K562 (cell line): ENCODE measurements around the gene OR52E6. TPM values are rescaled to one million over a fixed set of nuclear protein-coding genes. Genes with fewer than 3 reads are reported as not detected.
A peak's percentile ranks its signal among the peaks of the same experiment; 100 is the strongest.

ENCODE experiments used
- ATAC-seq: fragments of 200-7000 bp; cut with Tn5 transposase; 3 replicates; pipeline ENCODE4 v1.9.1; 2020; ENCODE audit warnings: moderate library complexity
- BruUV-seq: library from RNA; stranded (reverse); fragments of 400-500 nt; replicated peaks from 2 replicates; lab custom pipeline; 2021; lab: Mats Ljungman, UMichigan
- CTCF ChIA-PET: fragments of 300-600 bp; formaldehyde crosslinking; extraction: SDS; loops from one replicate; lab custom pipeline; 2021; ENCODE audit warnings: low intra/inter-chr PET ratio; lab: Yijun Ruan, JAX
- POLR2A ChIA-PET: fragments of 300-600, 350-650 bp; sonication (Branson Sonifier 250); formaldehyde crosslinking; extraction: SDS; loops from one replicate; lab custom pipeline; 2021; ENCODE audit warnings: antibody characterized with exemption, inconsistent platforms; lab: Yijun Ruan, JAX
- DNase-seq, 4 experiments: peaks; one replicate each; pipeline versions ENCODE4 v3.0.0 to v3.0.0-alpha.2; 2011 to 2018; ENCODE audit warnings: low spot score in 3 of 4, mixed read lengths in 3 of 4; ENCODE audit errors: extremely low read depth in 1 of 4
- FAIRE-seq: peaks from 2 replicates; lab custom pipeline; 2011; peaks lifted over from hg19 to GRCh38; lab: Jason Lieb, UNC
- H2AFZ ChIP-seq: 2 replicates; pipeline ENCODE4 v1.6.0; 2011; ENCODE audit warnings: low read depth, low read length, control low read depth, inconsistent platforms
- H3K27ac ChIP-seq: fragments of 200-600 bp; 3 replicates; pipeline ENCODE4 v1.8.0; 2011; ENCODE audit warnings: low read depth, mild to moderate bottlenecking, control low read depth, inconsistent platforms, low read length, moderate library complexity, mixed read lengths; ENCODE audit errors: extremely low read depth
- H3K27me3 ChIP-seq, 2 experiments: fragments of 300-600 bp in 1 of 2; 2 replicates in 1 of 2; 3 replicates in 1 of 2; pipeline versions ENCODE4 v1.6.0 to v1.8.0; 2011; ENCODE audit warnings: inconsistent platforms in 2 of 2, low read length in 2 of 2, mild to moderate bottlenecking in 1 of 2, mixed read lengths in 1 of 2, moderate library complexity in 1 of 2; ENCODE audit not compliant: control insufficient read depth in 2 of 2, insufficient read depth in 2 of 2
- H3K36me3 ChIP-seq: fragments of 300-600 bp; 3 replicates; pipeline ENCODE4 v1.8.0; 2011; ENCODE audit warnings: mild to moderate bottlenecking, low read length, inconsistent platforms; ENCODE audit not compliant: control insufficient read depth, insufficient read depth
- H3K4me1 ChIP-seq, 2 experiments: fragments of 200-600 bp in 1 of 2; replicated peaks in 1 of 2; 2 replicates in 1 of 2; 3 replicates in 1 of 2; pipeline versions ENCODE4 v1.5.1 to v1.8.0; 2011; ENCODE audit warnings: inconsistent platforms in 2 of 2, low read length in 2 of 2, mild to moderate bottlenecking in 1 of 2, mixed read lengths in 1 of 2, moderate library complexity in 1 of 2; ENCODE audit not compliant: control insufficient read depth in 2 of 2, insufficient read depth in 2 of 2
- H3K4me2 ChIP-seq: 2 replicates; pipeline ENCODE4 v1.6.1; 2011; ENCODE audit warnings: low read length, control low read depth, inconsistent platforms, mixed read lengths; ENCODE audit not compliant: insufficient read depth
- H3K4me3 ChIP-seq: fragments of 200-600 bp; sonication (generic), shearing (Covaris generic); 2 replicates; pipeline ENCODE4 v1.5.1; 2016; ENCODE audit warnings: control low read depth, inconsistent platforms
- H3K79me2 ChIP-seq: fragments of 200-600 bp; 3 replicates; pipeline ENCODE4 v1.8.0; 2011; ENCODE audit warnings: low read length, inconsistent platforms; ENCODE audit not compliant: control insufficient read depth, insufficient read depth
- H3K9ac ChIP-seq, 2 experiments: 2 replicates each; pipeline versions ENCODE4 v1.6.0 to v1.6.1; 2011; ENCODE audit warnings: low read depth in 2 of 2, low read length in 2 of 2, control low read depth in 1 of 2, inconsistent platforms in 1 of 2, mild to moderate bottlenecking in 1 of 2, mixed read lengths in 1 of 2; ENCODE audit not compliant: insufficient read depth in 1 of 2
- H3K9me1 ChIP-seq: one replicate; pipeline ENCODE4 v1.6.0; 2011; ENCODE audit warnings: inconsistent platforms, mild to moderate bottlenecking, low read length, moderate library complexity; ENCODE audit not compliant: control insufficient read depth, insufficient read depth
- H3K9me3 ChIP-seq: replicated peaks from 2 replicates; pipeline ENCODE4 v1.5.1; 2011; ENCODE audit warnings: low read depth, low read length, inconsistent platforms; ENCODE audit not compliant: control insufficient read depth, insufficient read depth
- H4K20me1 ChIP-seq: replicated peaks from 2 replicates; pipeline ENCODE4 v1.6.1; 2011; ENCODE audit warnings: low read length, inconsistent platforms, mixed read lengths; ENCODE audit not compliant: control insufficient read depth, insufficient read depth
- ARID1B ChIP-seq: fragments of 450-650 bp; IDR thresholded peaks from 2 replicates; pipeline ENCODE4 v1.6.1; 2016; ENCODE audit warnings: antibody characterized with exemption, mild to moderate bottlenecking, inconsistent platforms
- ARID4B ChIP-seq: sonication (generic); formaldehyde crosslinking; IDR thresholded peaks from 2 replicates; pipeline ENCODE4 v1.8.0; 2022; ENCODE audit warnings: mild to moderate bottlenecking, missing genetic modification reagents
- CBFA2T3 ChIP-seq: fragments of 450-650 bp; IDR thresholded peaks from 2 replicates; pipeline ENCODE4 v1.6.1; 2017
- EP300 ChIP-seq: IDR thresholded peaks from 2 replicates; pipeline ENCODE4 v1.6.1; 2012; ENCODE audit warnings: low read length, improper control_type of control experiment
- FOXA3 ChIP-seq, 2 experiments: fragments of 450-650 bp in 1 of 2; sonication (generic) in 1 of 2; formaldehyde crosslinking; IDR thresholded peaks in 1 of 2; conservative IDR thresholded peaks in 1 of 2; 2 replicates each; pipeline versions ENCODE4 v1.4.0 to v1.8.0; 2020 to 2022; ENCODE audit warnings: mild to moderate bottlenecking in 2 of 2, missing genetic modification reagents in 1 of 2
- MEIS2 ChIP-seq: fragments of 450-650 bp; IDR thresholded peaks from 2 replicates; pipeline ENCODE4 v1.6.1; 2014; ENCODE audit warnings: mild to moderate bottlenecking; ENCODE audit not compliant: partially characterized antibody
- NEUROD1 ChIP-seq: fragments of 150-350 bp; IDR thresholded peaks from 2 replicates; pipeline ENCODE4 v1.6.1; 2014; ENCODE audit warnings: borderline replicate concordance, low read length, low read depth; ENCODE audit not compliant: partially characterized antibody
- POLR3G ChIP-seq: IDR thresholded peaks from 2 replicates; pipeline ENCODE4 v1.6.1; 2011; ENCODE audit not compliant: insufficient read length, insufficient replicate concordance; ENCODE audit errors: extremely low read depth
- PTRF ChIP-seq: fragments of 450-650 bp; IDR thresholded peaks from 2 replicates; pipeline ENCODE4 v1.6.1; 2016; ENCODE audit warnings: mild to moderate bottlenecking, missing genetic modification characterization, missing compliant biosample characterization
- SMARCA4 ChIP-seq: fragments of 450-650 bp; IDR thresholded peaks from 2 replicates; pipeline ENCODE4 v1.6.1; 2016
- TAL1 ChIP-seq: fragments of 450-650 bp; IDR thresholded peaks from 2 replicates; pipeline ENCODE4 v1.6.1; 2016; ENCODE audit warnings: mild to moderate bottlenecking
- TCF3 ChIP-seq: sonication (generic); formaldehyde crosslinking; IDR thresholded peaks from 2 replicates; pipeline ENCODE4 v1.4.0; 2020; ENCODE audit warnings: mild to moderate bottlenecking, missing genetic modification reagents
- ZNF324 ChIP-seq: fragments of 250-450 bp; sonication (Bioruptor Pico); IDR thresholded peaks from 2 replicates; pipeline ENCODE4 v1.4.0; 2020; ENCODE audit warnings: mild to moderate bottlenecking
- WGBS: fragments of 100-300 bp; shearing (Covaris generic); methylation state at CpG from one replicate; pipeline ENCODE4 v1.1.6; 2016; ENCODE audit warnings: low coverage, mixed read lengths; ENCODE audit not compliant: insufficient coverage; ENCODE audit errors: missing lambda C conversion rate; 5-methylcytosine and 5-hydroxymethylcytosine counted together
- in situ Hi-C: fragments of 300-500 bp; cut with MboI; formaldehyde crosslinking; loops from 4 replicates; pipeline ENCODE4 v1.15.0; 2018; ENCODE audit warnings: inconsistent platforms, mixed read lengths
- intact Hi-C: fragments of 100-400 bp; cut with micrococcal nuclease; formaldehyde crosslinking; loops from 2 replicates; pipeline ENCODE4 v1.14.2; 2022
- polyA plus RNA-seq, 8 experiments: library from polyadenylated mRNA; depleted of rRNA in 4 of 8; stranded (reverse) in 5 of 8; unstranded in 3 of 8; fragments of >200 nt; fragmentation: Nextera tagmentation in 2 of 8; fragmentation: Illumina TruSeq in 1 of 8; extraction: Ambion mirVana in 2 of 8; extraction: Trizol in 1 of 8; gene quantifications; 2 replicates each; pipeline versions ENCODE4 v1.2.1 to v1.2.3, GENCODE V29; 2011 to 2014; ENCODE audit warnings: inconsistent platforms in 1 of 8, missing spikeins in 1 of 8
- total RNA-seq, 7 experiments: library from RNA; depleted of rRNA in 6 of 7; stranded (reverse); fragments of >200 nt in 6 of 7; fragmentation: Illumina TruSeq in 2 of 7; extraction: Trizol in 2 of 7; gene quantifications; 2 replicates each; pipeline versions ENCODE4 v1.2.1 to v1.2.3, GENCODE V29; 2011 to 2021; ENCODE audit warnings: low replicate concordance in 1 of 7
- TF ChIP-seq, protein P1 (sequence below): fragments of 450-650 bp; IDR thresholded peaks from 2 replicates; pipeline ENCODE4 v1.6.1; 2016
- TF ChIP-seq, protein P2 (sequence below), 2 experiments: IDR thresholded peaks in 1 of 2; conservative IDR thresholded peaks in 1 of 2; 2 replicates each; pipeline ENCODE4 v1.6.1; 2016; ENCODE audit warnings: low read depth in 2 of 2, mild to moderate bottlenecking in 1 of 2, missing compliant biosample characterization in 1 of 2, missing genetic modification characterization in 1 of 2, moderate library complexity in 1 of 2

The OR52E6 gene
- total and polyA plus RNA-seq, 9 of the 15 experiments (the other 6 are each of a cell fraction or from before 2014, with no cell fraction given): not detected

- DNase-seq: peak in 1 of 4 experiments; percentile 27
- ATAC-seq: no peak
- no peaks in the 10 kb centered on the region for H3K9me3 ChIP-seq
- FAIRE-seq: peak; percentile 71
- H3K4me1 ChIP-seq: no peaks in the 10 kb centered on the region
- no peaks in the 10 kb centered on the region for H3K9me1 ChIP-seq
- no peaks in the 10 kb centered on the region for H4K20me1 ChIP-seq
- no peak overlapping the region for H3K9ac ChIP-seq
- no TSS peak for BruUV-seq
- WGBS: 0% methylated on average over 1 of the region's 1 CpG
- H3K27me3 ChIP-seq: no peaks in the 10 kb centered on the region
- CTCF ChIA-PET: no interaction called here
- no peak overlapping the region for H3K4me3 ChIP-seq
- H3K4me2 ChIP-seq: no peak overlapping the region
- H3K27ac ChIP-seq: no peak overlapping the region; the same call in 2 of the 3 replicates
- POLR2A ChIA-PET: no interaction called here
- no peaks in the 10 kb centered on the region for H3K36me3 ChIP-seq
- peak overlapping the region; percentile 5; the same call in 1 of the 2 replicates for H2AFZ ChIP-seq
- intact Hi-C loops: no loop called here
- no peaks in the 10 kb centered on the region for H3K79me2 ChIP-seq
- in situ Hi-C loops: no loop called here
- TF ChIP-seq SMARCA4 (peak; percentile 42; the same call in 1 of the 2 replicates), ARID1B (peak; percentile 68), FOXA3 (CRISPR knock-in tag; conservative IDR thresholded peaks at IDR 0.05 in 1 of 2, IDR thresholded peaks at IDR 0.05 in 1 of 2) (0 out of 4 replicates have a peak, but pooled peaks of 1 of the 2 experiments have one; percentile 16), EP300 (no peak), TAL1 (peak; percentile 46; the same call in 1 of the 2 replicates), ZNF324 (CRISPR knock-in tag) (no peak), PTRF (tag) (no peak), TCF3 (CRISPR knock-in tag) (peak; percentile 26; the same call in 1 of the 2 replicates), ARID4B (no peak), MEIS2 (peak; percentile 94), POLR3G (no peak), CBFA2T3 (peak; percentile 54), NEUROD1 (no peak)
- TF ChIP-seq, protein P1, sequence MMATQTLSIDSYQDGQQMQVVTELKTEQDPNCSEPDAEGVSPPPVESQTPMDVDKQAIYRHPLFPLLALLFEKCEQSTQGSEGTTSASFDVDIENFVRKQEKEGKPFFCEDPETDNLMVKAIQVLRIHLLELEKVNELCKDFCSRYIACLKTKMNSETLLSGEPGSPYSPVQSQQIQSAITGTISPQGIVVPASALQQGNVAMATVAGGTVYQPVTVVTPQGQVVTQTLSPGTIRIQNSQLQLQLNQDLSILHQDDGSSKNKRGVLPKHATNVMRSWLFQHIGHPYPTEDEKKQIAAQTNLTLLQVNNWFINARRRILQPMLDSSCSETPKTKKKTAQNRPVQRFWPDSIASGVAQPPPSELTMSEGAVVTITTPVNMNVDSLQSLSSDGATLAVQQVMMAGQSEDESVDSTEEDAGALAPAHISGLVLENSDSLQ: 0 out of 2 replicates have a peak, but pooled peaks have one; percentile 51
- TF ChIP-seq, protein P2, sequence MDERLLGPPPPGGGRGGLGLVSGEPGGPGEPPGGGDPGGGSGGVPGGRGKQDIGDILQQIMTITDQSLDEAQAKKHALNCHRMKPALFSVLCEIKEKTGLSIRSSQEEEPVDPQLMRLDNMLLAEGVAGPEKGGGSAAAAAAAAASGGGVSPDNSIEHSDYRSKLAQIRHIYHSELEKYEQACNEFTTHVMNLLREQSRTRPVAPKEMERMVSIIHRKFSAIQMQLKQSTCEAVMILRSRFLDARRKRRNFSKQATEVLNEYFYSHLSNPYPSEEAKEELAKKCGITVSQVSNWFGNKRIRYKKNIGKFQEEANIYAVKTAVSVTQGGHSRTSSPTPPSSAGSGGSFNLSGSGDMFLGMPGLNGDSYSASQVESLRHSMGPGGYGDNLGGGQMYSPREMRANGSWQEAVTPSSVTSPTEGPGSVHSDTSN (CRISPR knock-in tag; IDR thresholded peaks at IDR 0.05; ENCODE audit: low read depth): no peak
- TF ChIP-seq, protein P2 (tag; conservative IDR thresholded peaks at IDR 0.05; ENCODE audit: low read depth): peak; percentile 93
Observed at GRCh38 chr11:5846701-5847100, 5.0 kb upstream of the OR52E6 start.
